ENCODE measurements around the gene SLC38A4.
"Not testable (repeated sequence)": the region's sequence is repeated elsewhere in the genome, so short reads cannot be mapped to it uniquely, and the experiment has no call there.

SLC38A4 gene

DNA sequence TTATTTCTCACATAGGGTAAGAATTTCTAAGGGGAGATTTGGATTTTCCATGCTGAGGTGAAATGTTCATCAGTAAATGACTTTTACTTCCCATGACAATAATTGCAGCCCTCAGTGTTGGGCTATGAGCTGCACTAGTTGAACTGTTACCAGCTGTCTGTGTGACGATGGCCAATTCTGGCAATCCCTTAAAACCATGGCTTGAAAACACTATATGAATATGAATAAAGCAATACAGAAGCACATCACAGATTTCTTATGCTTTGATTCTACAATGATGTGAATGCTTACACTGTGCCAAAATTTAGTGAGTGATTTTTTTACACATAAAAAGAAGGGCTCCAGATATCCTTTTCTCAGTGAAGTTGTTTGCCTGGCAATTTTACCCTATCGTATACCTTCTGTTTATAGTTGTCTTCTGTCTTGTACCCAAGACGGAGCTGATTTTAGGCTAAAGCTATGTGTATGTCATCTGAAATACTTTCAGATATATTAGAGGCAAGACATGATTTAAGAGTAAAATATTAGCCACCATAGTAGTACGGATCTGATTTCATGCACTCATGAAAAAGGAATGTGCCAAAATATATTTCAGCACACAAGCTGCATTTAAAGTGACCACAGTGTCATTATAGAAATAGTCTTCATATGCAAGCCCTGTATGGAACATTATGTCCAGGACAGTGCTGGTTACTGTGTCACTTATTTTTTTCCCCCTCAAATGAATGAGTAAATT is 52.0 kb downstream of the SLC38A4 start:
- DNase-seq: no peak

DNA sequence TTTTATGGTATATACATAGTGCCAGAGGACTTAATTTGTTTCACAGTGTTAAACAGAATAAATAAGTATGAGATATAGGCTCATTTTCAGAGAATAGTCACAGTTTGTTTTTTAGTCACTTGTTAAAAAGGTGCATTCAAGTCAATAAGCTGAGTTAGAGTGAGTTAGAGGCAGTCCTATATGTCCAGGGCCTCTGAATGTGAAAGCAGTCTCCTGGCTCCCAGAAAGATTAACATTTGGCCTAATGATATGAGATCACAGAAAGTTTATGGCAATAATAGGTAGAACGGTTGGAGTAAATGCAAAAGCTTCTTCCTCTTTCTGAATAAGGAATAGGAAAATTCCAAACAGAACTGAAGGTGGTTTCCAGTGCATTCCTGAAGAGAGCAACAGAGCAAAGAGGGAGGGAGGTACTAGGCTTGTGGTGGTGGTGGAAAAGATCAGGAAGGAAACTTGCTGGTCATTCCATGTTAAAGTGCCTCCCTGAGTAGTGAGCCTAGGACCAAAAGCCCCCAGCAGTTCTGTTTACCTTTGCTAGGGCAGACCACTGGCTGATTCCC is 54.4 kb downstream of the SLC38A4 start:
- no peak for DNase-seq

DNA sequence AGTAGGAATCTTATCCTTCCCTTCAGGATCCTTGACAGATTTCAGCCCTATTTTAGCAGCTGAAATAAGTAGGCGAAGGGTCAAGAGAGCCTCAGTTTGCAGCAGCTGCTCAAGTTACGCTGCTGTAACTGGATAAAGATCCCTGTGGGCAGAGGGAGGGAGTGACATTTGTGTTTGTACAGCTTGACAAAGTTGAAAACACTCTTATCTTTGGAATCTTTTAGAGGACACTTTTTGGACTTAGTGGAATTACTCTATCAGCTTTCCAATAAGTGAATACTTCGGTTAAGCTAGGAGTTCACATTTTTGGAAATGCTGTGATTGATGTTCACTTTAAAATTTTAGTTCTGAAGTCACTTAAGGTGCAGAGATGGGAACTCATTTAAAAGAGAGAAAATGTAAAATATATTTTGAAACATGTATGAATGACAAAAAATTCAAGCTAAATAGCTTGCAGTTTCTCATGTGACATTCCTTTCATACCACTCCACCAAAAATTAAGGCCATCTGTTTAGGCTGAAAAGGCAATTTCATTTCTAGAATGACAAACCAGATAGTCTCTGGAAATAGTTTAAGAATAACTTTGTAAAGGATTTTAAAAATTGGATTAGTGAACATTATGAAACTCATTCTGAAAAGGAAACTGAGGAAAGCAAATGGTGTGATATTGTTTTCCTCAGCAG is 55.2 kb downstream of the SLC38A4 start:
- peak; percentile 19 to 75 for DNase-seq

DNA sequence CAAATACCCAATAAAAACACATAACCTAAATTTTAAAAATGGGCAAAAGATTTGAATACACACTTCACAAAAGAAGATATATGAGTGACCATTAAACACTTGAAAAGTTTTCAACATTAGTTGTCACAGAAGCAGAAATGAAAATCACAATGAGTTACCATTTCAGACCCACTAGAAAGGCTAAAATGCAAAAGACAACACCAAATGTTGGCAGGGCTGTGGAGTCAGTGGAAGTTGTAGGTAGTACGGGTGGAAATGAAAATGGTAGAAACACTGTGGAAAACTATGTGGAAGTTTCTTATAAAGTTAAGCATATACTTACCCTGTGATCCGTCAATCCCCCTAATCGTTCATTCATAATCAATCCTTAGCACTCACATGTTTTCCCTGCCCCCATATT is 61.8 kb downstream of the SLC38A4 start:
- DNase-seq: no peak

DNA sequence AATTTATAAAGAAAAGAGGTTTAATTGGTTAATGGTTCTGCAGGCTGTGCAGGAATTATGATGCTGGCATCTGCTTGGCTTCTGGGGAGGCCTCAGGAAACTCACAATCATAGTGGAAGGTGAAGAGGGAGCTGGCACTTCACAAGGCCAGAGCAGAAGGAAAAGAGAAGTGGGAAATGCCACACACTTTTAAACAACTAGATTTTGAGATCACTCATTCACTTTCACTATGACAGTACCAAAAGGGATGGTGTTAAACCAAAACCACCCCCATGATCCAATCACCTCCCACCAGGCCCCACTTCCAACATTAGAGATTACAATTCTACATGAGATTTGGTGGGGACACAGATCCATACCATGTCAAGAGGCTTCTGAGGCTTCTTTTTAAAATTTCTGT is 62.6 kb downstream of the SLC38A4 start:
- no peak for DNase-seq

DNA sequence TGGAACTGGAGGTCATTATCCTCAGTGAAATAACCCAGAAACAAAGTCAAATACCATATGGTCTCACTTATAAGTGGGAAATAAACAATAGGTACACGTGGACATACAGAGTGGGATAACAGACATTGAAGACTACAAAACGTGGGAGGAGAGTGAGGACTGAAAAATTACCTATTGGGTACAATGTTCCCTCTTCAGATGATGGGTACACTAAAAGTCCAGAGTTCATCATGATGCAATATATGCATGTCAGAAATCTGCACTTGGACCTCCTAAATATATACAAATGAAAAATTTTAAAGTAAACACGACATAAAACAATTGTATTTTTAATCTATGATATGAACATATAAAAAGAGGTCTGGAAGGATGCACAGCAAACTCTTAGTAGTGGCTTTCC is 71.2 kb downstream of the SLC38A4 start:
- DNase-seq: no peak

DNA sequence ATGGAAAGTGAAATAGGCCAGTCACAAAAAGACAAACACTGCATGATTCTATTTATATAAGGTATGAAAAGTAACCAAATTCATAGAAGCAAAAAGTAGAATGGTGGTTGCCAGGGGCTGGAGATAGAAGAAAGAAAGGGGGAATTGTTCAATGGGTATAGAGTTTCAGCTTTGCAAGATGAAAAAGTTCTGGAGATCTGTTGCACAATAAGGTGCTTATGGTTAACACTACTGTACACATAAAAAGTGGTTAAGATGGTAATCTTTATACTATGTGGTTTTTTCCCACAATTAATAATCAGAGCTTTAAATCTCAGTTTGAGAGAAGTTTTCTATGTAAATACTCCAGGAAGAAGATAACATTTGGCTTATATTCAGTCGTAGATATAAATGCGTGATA is 73.4 kb downstream of the SLC38A4 start:
- no peak for DNase-seq

DNA sequence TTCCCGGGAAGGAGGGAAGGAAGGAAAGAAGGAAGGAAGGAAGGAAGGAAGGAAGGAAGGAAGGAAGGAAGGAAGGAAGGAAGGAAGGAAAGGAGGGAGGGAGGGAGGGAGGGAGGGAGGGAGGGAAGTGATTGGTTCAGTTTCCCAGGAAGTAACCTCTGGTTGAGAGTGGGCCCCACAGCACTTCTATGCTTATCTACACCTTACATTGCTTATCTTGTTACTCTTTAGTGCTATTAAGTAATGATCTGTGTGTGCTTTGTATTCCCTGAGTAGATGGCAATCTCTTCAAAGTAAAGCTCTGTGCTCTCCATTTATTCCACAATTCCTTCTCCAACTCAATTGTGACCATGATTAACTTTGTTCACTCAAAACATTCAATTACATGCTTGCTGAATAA is 74.6 kb downstream of the SLC38A4 start:
- DNase-seq: no peak

DNA sequence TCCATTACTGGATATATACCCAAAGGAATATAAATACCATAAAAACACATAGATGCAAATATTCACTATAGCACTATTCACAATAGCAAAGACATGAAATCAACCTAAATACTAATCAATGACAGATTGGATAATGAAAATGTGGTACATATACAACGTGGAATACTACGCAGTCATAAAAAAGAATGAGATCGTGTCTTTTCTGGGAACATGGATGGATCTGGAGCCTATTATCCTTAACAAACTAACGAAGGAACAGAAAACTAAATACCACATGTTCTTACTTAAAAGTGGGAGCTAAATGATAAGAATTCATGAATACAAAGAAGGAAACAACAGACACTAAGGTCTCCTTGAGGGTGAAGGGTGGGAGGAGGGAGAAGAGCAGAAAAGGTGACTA is 76.5 kb downstream of the SLC38A4 start:
- no peak for DNase-seq

DNA sequence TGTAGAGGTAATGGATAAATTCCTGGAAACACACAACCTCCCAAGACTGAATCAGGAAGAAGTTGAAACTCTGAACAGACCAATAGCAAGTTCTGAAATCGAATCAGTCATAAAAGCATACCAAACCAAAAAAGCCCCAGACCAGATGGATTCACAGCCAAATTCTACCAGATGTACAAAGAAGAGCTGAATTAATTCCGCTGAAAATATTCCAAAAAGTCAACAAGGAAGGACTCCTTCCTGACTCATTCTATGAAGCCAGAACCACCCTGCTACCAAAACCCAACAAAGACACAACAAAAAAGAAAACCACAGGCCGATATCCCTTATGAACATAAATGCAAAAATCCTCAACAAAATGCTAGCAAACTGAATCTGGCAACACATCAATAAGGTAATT is 81.5 kb downstream of the SLC38A4 start:
- no peak for DNase-seq

DNA sequence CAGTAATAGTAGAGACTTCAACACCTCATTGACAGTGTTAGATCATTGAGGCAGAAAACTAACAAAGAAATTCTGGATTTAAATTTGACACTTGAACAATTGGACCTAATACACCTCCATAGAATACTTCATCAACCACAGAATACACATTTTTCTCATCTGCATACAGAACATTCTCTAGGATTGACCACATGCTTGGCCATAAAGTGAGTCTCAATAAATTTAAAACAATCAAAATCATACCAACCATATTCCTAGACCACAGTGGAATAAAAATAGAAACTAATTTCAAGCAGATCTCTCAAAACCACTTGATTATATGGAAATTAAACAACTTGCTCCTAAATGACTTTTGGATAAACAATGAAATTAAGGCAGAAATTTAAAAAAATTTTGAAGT is 82.3 kb downstream of the SLC38A4 start:
- DNase-seq: no peak

DNA sequence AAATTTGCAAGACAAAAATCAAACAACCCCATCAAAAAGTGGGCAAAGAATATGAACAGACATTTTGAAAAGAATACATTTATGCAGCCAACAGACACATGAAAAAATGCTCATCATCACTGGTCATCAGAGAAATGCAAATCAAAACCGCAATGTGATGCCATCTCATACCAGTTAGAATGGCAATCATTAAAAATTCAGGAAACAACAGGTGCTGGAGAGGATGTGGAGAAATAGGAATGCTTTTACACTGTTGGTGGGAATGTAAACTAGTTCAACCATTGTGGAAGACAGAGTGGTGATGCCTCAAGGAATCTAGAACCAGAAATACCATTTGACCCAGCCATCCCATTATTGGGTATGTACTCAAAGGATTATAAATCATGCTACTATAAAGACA is 83.5 kb downstream of the SLC38A4 start:
- DNase-seq: not testable (repeated sequence)

DNA sequence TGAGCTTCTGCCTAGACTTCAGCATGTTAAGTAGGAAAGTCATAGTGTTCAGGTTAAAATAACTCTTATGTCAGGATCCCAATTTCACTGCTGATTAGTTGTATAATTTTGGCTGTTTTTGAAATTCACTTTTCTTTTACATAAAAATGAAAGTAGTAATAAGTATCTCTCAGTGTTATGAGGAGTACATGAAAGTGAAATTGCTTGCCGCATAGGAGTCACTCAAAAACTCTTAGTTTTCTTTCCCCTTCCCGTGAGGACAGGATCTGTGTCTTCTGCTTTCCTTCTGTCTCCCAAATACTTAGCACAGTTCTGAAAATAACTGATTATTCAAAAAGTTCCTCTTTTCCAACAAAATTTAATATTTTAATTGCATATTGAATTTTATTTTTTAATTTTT is 100.5 kb downstream of the SLC38A4 start:
- no peak for DNase-seq

DNA sequence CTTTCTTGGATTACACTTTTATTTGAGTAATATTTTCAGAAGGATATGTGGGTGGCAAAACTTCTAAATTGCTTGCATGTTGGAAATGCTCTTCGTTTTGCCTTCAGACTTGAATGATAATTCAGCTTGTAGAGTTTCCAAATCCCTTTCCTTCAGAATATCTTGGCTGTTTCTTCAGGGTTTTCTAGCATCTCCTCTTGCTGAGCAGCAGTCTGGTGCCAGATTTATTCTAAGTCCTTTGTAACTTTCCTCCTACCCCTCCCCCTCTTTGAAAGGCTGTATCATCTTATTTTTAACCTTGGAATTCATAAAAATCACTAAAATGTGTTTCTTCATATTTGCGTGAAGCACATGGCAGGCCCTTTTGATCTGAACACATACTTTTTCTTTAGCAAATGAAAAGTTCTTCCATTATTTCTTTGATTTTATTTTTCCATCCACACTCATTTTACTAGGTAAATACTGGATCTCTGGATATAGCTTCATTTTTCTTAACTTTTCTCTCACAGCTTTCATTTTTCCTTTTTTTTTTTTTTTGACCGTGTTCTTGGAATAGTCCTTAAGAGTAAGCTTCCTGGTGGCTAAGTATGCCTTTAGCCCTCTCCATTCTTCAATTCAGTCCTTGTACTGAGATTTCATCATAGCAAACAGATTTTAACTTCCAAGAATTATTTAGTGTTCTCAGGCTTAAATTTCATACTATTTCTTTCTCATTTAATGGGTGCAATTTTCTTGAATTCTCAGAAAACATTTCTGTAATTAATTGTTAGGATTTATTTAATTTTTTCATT is 102.0 kb downstream of the SLC38A4 start:
- no peak for DNase-seq

DNA sequence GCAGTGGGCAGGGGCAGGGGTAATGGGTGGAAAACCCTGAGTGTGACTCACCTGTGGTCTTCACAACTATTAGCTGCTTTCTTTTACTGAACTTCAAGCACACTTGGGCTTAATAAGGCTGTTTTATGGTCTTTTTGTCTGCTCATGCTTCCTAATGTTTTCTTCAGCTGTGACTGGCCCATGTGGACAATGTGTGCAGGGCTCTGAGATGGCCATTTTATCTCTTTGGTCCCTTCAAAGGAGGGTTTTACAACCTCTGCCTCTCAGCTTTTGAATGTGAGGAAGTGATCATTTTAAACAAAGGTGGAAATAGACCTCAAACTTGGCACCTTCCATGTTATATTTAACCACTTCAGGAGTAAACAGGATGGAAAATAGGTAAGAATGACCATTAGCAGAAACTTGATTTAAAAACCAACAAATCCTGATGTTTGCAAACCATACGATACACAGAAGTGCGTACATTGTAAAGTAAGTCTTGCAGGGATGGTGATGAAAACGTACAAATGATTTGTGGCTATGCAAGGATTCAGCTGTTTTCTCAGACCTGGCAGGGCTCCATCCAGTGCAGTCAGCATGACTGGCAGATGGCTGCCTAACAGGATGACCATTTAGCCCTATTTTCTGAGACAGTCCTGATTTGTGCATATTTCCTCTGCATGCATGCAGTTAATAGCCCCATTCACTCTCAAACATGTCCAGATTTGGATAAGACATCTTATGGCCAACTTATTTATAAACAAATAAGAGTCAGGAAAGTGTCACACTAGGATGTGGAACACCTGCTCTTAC is 103.2 kb downstream of the SLC38A4 start:
- DNase-seq: peak in 1 of 2 experiments; percentile 37

DNA sequence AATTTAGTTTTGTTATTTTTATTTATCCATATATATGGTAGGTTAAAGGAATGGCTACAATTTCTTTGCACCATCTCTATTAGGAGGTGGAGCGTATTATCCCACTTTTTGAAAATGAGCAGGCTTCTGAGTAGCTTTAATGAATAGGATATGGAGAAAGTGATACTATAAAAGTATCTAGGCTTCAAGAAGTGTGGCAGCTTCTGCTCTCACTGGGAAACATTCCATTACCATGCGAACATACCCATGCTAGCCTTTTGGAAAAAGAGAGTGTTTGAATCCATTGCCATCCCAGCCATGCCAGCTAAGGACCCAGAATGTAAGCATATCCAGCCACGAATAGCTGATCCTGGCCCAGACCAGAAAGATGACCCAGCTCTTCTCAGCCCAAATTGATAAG is 107.3 kb downstream of the SLC38A4 start:
- no peak for DNase-seq

DNA sequence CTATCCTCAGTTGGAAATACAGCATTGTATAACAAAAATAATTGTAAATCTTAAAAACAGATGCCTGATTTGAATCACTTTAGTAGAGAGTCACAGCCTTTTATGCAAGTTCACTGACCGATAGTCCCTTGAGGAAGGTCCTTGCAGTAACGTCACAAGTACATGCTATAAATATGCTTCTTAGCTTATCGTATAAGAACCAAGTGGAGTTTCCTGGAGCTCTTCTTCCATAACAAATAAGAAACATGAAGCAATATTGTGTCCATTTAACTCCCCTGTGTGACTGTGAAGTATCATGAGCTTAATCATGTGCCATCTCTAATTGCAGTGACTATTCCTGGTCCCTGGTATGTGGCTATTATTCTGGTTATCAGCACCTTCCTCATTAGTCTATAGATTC is 107.9 kb downstream of the SLC38A4 start:
- no peak for DNase-seq

DNA sequence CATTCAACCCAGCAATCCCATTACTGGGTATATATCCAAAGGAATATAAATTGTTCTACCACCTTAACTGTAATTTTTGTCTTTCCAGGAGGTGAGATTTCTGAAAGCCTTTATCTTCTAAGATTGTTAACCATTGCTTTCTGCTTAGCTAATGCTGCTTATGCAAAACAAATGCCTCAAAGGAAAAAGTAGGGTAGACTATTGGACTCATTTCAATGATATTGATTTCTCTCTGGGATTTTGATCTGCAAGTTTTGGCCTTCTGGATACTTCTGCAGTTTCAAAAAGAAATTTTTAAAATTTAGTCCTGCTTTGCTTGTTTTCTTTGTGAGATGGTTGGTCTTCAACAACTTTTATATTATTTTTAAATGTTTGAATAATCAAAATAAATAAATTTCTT is 108.6 kb downstream of the SLC38A4 start:
- no peak for DNase-seq

Measured in NCI-H524 (cell line).